AG08395 (cell line): Measurements from ENCODE around the gene EIF6.
"Not testable (repeated sequence)": the region's sequence is repeated elsewhere in the genome, so short reads cannot be mapped to it uniquely, and the experiment has no call there.

Source experiments
- DNase-seq: peaks from one replicate; pipeline ENCODE4 v3.0.0; 2012; ENCODE audit warnings: mixed read lengths, low spot score

EIF6 gene

DNA sequence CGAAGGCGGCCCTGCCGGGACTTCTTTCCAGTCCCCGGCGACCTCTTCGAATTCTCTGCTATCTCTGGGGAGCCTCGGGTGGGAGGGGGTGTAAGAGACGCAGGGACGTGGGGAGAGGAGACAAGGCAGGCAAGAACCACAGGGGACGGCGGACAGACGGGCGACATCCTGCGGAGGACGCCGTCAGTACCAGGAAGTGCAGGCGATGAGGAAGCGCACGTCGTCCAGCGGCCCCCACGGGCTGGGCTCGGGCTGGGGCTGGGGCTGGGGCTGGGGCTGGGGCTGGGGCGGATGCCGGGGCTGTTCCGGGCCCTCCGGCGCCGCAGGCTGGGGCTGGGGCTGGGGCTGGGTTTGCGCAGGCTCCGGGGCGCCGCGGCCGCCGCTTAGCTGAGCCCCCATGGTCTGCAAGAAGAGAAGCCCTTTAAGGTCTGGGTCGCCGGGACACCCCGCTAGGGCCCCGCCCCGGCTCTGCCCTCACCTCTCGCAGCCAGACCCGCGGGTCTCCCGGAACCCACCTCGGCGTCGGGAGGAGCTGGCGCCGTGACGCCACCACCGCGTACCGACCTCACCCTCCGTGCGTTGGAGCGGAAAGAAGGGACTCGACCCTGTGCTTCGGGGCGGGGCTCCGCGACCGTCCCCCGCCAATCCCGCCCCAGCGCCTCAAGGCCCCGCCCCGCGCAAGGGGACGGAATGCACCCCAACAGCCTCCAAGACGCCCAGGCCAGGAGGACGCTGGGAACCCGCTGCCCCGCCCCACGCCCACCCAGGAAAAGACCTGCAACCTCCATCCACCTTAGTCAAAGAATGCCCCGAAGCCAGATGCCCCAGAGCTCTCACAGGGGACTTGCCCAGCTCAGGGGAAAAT lies 6.8 kb downstream of the EIF6 start, which contains the start of gene MMP24OS:
Gene MMP24OS (minus strand): TSS at position 592 of the 865 bp plus-strand sequence. CDS start 193 bp downstream, at position 399.
- peak; percentile 94 for DNase-seq

DNA sequence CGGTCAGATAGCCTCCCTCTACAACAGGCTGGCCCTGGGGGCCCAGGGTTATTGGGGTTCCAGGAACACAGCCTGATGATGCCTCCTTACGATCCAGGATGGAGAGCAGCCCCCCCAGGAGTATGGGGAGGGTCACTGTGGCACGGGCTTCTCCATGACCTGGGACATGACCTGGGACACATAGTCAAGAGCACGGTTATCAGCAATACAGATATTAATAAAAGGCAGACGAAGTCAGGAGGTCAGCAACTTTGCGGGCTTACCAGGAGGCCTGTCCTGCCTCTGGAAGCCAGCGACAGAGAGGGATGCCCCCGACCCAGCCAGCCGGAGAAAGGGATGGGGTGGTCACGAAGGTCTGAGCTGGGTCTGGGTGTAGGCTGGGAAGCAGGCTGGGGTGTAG lies 7.4 kb downstream of the EIF6 start:
- DNase-seq, result no peak

GRCh38 chr20:35276408-35276807 lies 8.2 kb downstream of the EIF6 start:
- DNase-seq, result no peak

GRCh38 chr20:35275741-35276251 lies 8.8 kb downstream of the EIF6 start:
- no peak for DNase-seq

GRCh38 chr20:35274172-35275092 lies 10.1 kb downstream of the EIF6 start:
- no peak for DNase-seq

GRCh38 chr20:35273449-35274171 lies 11.0 kb downstream of the EIF6 start:
- no peak for DNase-seq

DNA sequence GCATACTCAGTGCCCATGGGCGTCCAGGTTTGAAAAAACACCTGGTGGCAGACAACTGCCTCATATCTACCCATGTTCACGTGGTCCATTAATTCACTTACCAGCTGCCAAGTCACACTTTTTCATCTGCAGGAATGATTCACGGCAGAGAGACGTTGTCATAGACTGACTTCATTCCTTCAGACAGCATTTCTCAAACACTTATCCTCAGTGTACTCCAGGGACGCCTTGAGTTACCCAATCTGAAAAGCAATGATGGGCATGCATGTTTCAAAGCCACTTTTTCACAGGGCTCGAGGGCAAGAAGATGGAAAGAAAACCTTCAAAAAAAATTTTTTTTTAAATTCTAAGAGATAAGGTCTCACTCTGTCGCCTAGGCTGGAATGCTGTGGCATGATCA lies 12.7 kb downstream of the EIF6 start:
- DNase-seq, result no peak

DNA sequence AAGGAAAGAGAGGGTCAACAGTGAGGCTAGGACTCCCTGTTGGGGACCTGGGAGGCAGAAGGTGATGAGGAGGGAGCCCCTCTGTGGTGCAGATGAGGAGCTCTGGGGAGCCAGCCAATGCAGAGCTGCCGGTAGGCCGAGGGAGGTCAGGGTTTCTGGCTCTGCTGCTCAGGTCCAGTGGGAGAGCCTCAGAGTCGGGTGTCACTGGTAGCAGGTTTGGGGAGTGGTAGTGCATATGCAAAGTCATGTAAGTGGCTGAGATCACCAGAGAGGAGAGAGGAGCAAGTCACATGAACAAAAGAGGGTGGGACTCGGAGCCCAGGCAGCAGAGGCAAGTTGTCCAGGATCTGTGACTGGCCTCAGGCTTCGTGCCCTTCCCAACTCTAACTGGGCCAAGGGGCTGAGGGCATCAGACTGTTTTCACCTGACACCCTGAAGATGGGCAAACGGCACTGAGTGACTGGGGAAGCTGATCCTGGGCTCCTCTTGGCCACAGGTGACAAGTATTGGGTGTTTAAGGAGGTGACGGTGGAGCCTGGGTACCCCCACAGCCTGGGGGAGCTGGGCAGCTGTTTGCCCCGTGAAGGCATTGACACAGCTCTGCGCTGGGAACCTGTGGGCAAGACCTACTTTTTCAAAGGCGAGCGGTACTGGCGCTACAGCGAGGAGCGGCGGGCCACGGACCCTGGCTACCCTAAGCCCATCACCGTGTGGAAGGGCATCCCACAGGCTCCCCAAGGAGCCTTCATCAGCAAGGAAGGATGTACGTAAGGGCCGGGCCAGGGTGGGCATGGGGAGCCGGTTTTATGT lies 13.3 kb downstream of the EIF6 start:
- DNase-seq, result no peak

GRCh38 chr20:35270021-35270902 lies 14.3 kb downstream of the EIF6 start:
- no peak for DNase-seq

- DNase-seq, result peak; percentile 81
Measured at GRCh38 chr20:35269055-35269781, 15.4 kb downstream of the EIF6 start.

- DNase-seq, result no peak
Measured at GRCh38 chr20:35267092-35267491, 17.5 kb downstream of the EIF6 start.

GRCh38 chr20:35264755-35265154 lies 19.8 kb downstream of the EIF6 start:
- DNase-seq, result no peak

DNA sequence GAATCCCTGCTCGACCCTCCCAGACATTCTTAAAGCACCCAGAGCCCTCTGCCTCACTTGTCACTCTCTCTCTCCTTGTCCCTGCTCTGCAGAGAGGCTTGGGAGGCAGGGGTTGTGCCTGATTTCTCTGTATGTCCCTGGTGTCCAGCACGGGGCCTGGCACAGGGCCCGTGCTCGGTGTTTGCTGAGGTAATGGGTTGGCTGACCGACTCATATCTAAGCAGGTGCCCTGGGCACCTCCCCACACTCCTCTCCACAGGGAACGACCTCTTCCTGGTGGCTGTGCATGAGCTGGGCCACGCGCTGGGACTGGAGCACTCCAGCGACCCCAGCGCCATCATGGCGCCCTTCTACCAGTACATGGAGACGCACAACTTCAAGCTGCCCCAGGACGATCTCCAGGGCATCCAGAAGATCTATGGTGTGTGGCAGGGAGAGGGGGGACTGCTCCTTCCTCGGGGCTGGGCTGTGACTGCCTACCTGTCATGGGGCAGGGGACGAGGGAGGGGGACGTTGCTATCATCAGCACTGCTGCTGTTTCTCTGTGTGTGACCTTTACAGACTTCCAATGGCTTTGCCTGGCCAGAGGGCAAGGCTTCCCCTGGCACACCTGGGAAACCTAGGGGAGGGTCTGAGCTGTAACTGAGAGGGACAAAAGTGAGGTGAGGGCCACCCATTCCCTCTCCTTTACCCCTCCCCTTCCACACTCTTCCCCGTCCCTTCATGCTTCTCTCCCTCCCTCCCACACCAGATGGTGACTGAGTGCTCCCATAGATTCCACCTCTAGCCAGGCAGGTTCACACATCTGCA lies 20.8 kb downstream of the EIF6 start:
- DNase-seq, result no peak

- peak; percentile 64 for DNase-seq
Measured at GRCh38 chr20:35262731-35263531, 21.6 kb downstream of the EIF6 start.

- DNase-seq, result not testable (repeated sequence)
Measured at GRCh38 chr20:35262321-35262720, 22.3 kb downstream of the EIF6 start.

GRCh38 chr20:35260426-35260825 lies 24.1 kb downstream of the EIF6 start:
- DNase-seq, result no peak

DNA sequence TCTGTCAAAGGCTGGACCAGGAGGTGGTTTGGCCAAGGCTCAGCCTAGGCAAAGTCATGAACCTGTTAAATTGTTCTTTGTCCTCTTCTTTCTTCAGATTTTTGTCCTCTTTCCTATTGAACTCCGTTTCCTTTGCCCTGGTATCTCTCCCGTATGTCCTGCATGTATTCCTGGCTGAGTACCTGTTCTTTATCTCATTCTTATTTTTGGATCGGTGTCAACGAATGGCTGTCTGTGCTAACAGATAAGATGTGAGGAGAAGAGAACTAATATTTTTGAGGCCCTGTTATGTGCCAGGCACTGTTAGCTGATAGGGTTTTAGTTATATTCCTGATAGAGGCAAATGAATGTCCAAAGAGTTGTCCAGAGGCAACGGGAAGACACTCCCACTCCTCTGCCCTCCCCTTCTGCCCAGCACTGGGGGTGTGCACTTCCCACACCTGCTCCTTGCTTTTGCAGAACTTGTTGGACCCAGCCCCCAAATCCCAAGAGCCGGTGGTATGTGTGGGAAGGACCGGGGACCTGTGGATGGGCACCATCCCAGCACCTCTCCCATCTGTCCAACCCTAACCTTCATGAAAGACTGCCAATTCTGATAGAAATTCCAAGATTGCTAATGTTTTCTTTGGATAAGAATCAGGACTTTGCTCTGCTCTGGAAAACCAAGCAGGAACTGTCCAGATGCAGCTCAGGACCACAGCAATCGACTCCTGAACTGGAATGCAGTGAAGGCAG lies 27.2 kb downstream of the EIF6 start:
- no peak for DNase-seq
